Activated CD4-positive, alpha-beta T cell treated with anti-CD3 and anti-CD28 coated beads, Interleukin-2, amount 10 ng/mL, durations not matched to agents 24 days and 14 days (primary cell): ENCODE measurements around the gene TEX12. TPM values are rescaled to one million over a fixed set of nuclear protein-coding genes. Genes with fewer than 3 reads are reported as not detected.

Source experiments
- DNase-seq: peaks from one replicate; pipeline ENCODE4 v3.0.0; 2022
- H3K27ac Mint-ChIP-seq: one replicate; pipeline ENCODE4 v1.8.0; 2022; ENCODE audit warnings: mild to moderate bottlenecking, mixed read lengths
- H3K27me3 Mint-ChIP-seq: one replicate; pipeline ENCODE4 v1.8.0; 2022; ENCODE audit warnings: mixed read lengths
- H3K36me3 Mint-ChIP-seq: one replicate; pipeline ENCODE4 v1.8.0; 2022; ENCODE audit warnings: low read depth, mild to moderate bottlenecking, mixed read lengths
- H3K4me1 Mint-ChIP-seq: one replicate; pipeline ENCODE4 v1.8.0; 2021; ENCODE audit warnings: mixed read lengths
- H3K4me3 Mint-ChIP-seq: one replicate; pipeline ENCODE4 v1.8.0; 2022; ENCODE audit warnings: mild to moderate bottlenecking, moderate library complexity, mixed read lengths
- H3K9me3 Mint-ChIP-seq: one replicate; pipeline ENCODE4 v1.8.0; 2021; ENCODE audit warnings: mixed read lengths
- intact Hi-C: fragments of 100-400 bp; cut with micrococcal nuclease; formaldehyde crosslinking; loops from one replicate; pipeline ENCODE4 v1.15.1; 2023
- total RNA-seq: library from RNA; stranded (reverse); gene quantifications from 2 replicates; pipeline ENCODE4 v1.2.3, GENCODE V29; 2022

Gene TEX12
- total RNA-seq, result not detected in 2 replicates

- no peak for DNase-seq
- H3K27ac Mint-ChIP-seq, result no peak within 1 kb of the TSS
- no peaks in the 10 kb centered on the region for H3K9me3 Mint-ChIP-seq
- H3K4me1 Mint-ChIP-seq, result peaks cover 6% of the 10 kb centered on the region
- no peaks in the 10 kb centered on the region for H3K36me3 Mint-ChIP-seq
- intact Hi-C loops, result no loop called here
- no peak within 1 kb of the TSS for H3K4me3 Mint-ChIP-seq
- peaks cover 25% of the 10 kb centered on the region for H3K27me3 Mint-ChIP-seq
Observed at GRCh38 chr11:112167145-112167544, at the start of gene TEX12. TSS of gene TEX12 (plus strand) at chr11:112167372. CDS start at chr11:112169269, 1,897 bp downstream.

GRCh38 chr11:112118176-112118575 is 49.0 kb upstream of the TEX12 start:
- H3K4me1 Mint-ChIP-seq, result peaks cover 5% of the 10 kb centered on the region
- H3K27ac Mint-ChIP-seq, result no peak overlapping the region
- no peak for DNase-seq
- intact Hi-C loops, result no loop called here
- no peaks in the 10 kb centered on the region for H3K27me3 Mint-ChIP-seq
- H3K9me3 Mint-ChIP-seq, result no peaks in the 10 kb centered on the region
- H3K36me3 Mint-ChIP-seq, result peaks cover 1% of the 10 kb centered on the region
- no peak overlapping the region for H3K4me3 Mint-ChIP-seq

- no peak overlapping the region for H3K4me3 Mint-ChIP-seq
- no peaks in the 10 kb centered on the region for H3K9me3 Mint-ChIP-seq
- peaks cover 1% of the 10 kb centered on the region for H3K36me3 Mint-ChIP-seq
- no peak overlapping the region for H3K27ac Mint-ChIP-seq
- H3K27me3 Mint-ChIP-seq, result no peaks in the 10 kb centered on the region
- peaks cover 5% of the 10 kb centered on the region for H3K4me1 Mint-ChIP-seq
- DNase-seq, result no peak
- intact Hi-C loops, result no loop called here
Observed at GRCh38 chr11:112121981-112122615, 45.1 kb upstream of the TEX12 start.

- DNase-seq, result no peak
- H3K9me3 Mint-ChIP-seq, result no peaks in the 10 kb centered on the region
- H3K27me3 Mint-ChIP-seq, result no peaks in the 10 kb centered on the region
- intact Hi-C loops, result no loop called here
- H3K36me3 Mint-ChIP-seq, result peaks cover 1% of the 10 kb centered on the region
- no peak overlapping the region for H3K27ac Mint-ChIP-seq
- H3K4me1 Mint-ChIP-seq, result peaks cover 5% of the 10 kb centered on the region
- no peak overlapping the region for H3K4me3 Mint-ChIP-seq
Observed at GRCh38 chr11:112123129-112123528, 44.0 kb upstream of the TEX12 start.

- no peak overlapping the region for H3K27ac Mint-ChIP-seq
- peaks cover 1% of the 10 kb centered on the region for H3K4me1 Mint-ChIP-seq
- DNase-seq, result no peak
- H3K9me3 Mint-ChIP-seq, result no peaks in the 10 kb centered on the region
- no peaks in the 10 kb centered on the region for H3K27me3 Mint-ChIP-seq
- no peaks in the 10 kb centered on the region for H3K36me3 Mint-ChIP-seq
- intact Hi-C loops, result no loop called here
- H3K4me3 Mint-ChIP-seq, result no peak overlapping the region
Observed at GRCh38 chr11:112127056-112127455, 40.1 kb upstream of the TEX12 start.

- no peak overlapping the region for H3K4me3 Mint-ChIP-seq
- H3K9me3 Mint-ChIP-seq, result no peaks in the 10 kb centered on the region
- no peak for DNase-seq
- peaks cover 3% of the 10 kb centered on the region for H3K4me1 Mint-ChIP-seq
- no peaks in the 10 kb centered on the region for H3K27me3 Mint-ChIP-seq
- no peak overlapping the region for H3K27ac Mint-ChIP-seq
- intact Hi-C loops, result no loop called here
- no peaks in the 10 kb centered on the region for H3K36me3 Mint-ChIP-seq
Observed at GRCh38 chr11:112128483-112129121, 38.6 kb upstream of the TEX12 start.

GRCh38 chr11:112129656-112130055 is 37.5 kb upstream of the TEX12 start:
- Mint-ChIP-seq H3K27me3 (no peaks in the 10 kb centered on the region), H3K27ac (no peak overlapping the region), H3K36me3 (no peaks in the 10 kb centered on the region), H3K9me3 (no peaks in the 10 kb centered on the region), H3K4me3 (no peak overlapping the region), H3K4me1 (peaks cover 3% of the 10 kb centered on the region)
- DNase-seq, result no peak
- intact Hi-C loops, result no loop called here

GRCh38 chr11:112132737-112133136 is 34.4 kb upstream of the TEX12 start:
- H3K9me3 Mint-ChIP-seq, result no peaks in the 10 kb centered on the region
- H3K27ac Mint-ChIP-seq, result no peak overlapping the region
- intact Hi-C loops, result no loop called here
- peaks cover 3% of the 10 kb centered on the region for H3K4me1 Mint-ChIP-seq
- H3K27me3 Mint-ChIP-seq, result no peaks in the 10 kb centered on the region
- H3K4me3 Mint-ChIP-seq, result no peak overlapping the region
- DNase-seq, result no peak
- no peaks in the 10 kb centered on the region for H3K36me3 Mint-ChIP-seq

GRCh38 chr11:112134473-112134872 is 32.7 kb upstream of the TEX12 start:
- Mint-ChIP-seq H3K27me3 (no peaks in the 10 kb centered on the region), H3K4me1 (peaks cover 3% of the 10 kb centered on the region), H3K4me3 (no peak overlapping the region), H3K36me3 (no peaks in the 10 kb centered on the region), H3K9me3 (no peaks in the 10 kb centered on the region), H3K27ac (no peak overlapping the region)
- intact Hi-C loops, result no loop called here
- no peak for DNase-seq

- no peaks in the 10 kb centered on the region for H3K9me3 Mint-ChIP-seq
- no peak for DNase-seq
- no peaks in the 10 kb centered on the region for H3K4me1 Mint-ChIP-seq
- H3K27ac Mint-ChIP-seq, result no peak overlapping the region
- H3K4me3 Mint-ChIP-seq, result no peak overlapping the region
- intact Hi-C loops, result no loop called here
- H3K36me3 Mint-ChIP-seq, result no peaks in the 10 kb centered on the region
- no peaks in the 10 kb centered on the region for H3K27me3 Mint-ChIP-seq
Observed at GRCh38 chr11:112143597-112143996, 23.6 kb upstream of the TEX12 start.

GRCh38 chr11:112150517-112150916 is 16.7 kb upstream of the TEX12 start:
- peak; percentile 13 for DNase-seq
- Mint-ChIP-seq H3K4me1 (no peaks in the 10 kb centered on the region), H3K9me3 (no peaks in the 10 kb centered on the region), H3K4me3 (no peak overlapping the region), H3K27me3 (peaks cover 5% of the 10 kb centered on the region), H3K27ac (no peak overlapping the region), H3K36me3 (no peaks in the 10 kb centered on the region)
- intact Hi-C loops, result no loop called here

GRCh38 chr11:112156153-112156955 is 10.8 kb upstream of the TEX12 start:
- no peak for DNase-seq
- no peak overlapping the region for H3K4me3 Mint-ChIP-seq
- intact Hi-C loops, result no loop called here
- no peak overlapping the region for H3K27ac Mint-ChIP-seq
- H3K4me1 Mint-ChIP-seq, result peaks cover 4% of the 10 kb centered on the region
- no peaks in the 10 kb centered on the region for H3K9me3 Mint-ChIP-seq
- peaks cover 13% of the 10 kb centered on the region for H3K27me3 Mint-ChIP-seq
- no peaks in the 10 kb centered on the region for H3K36me3 Mint-ChIP-seq

- Mint-ChIP-seq H3K27me3 (peaks cover 16% of the 10 kb centered on the region), H3K36me3 (no peaks in the 10 kb centered on the region), H3K9me3 (no peaks in the 10 kb centered on the region), H3K4me1 (peaks cover 4% of the 10 kb centered on the region), H3K27ac (peak overlapping the region; percentile 34), H3K4me3 (no peak overlapping the region)
- DNase-seq, result no peak
- intact Hi-C loops, result no loop called here
Observed at GRCh38 chr11:112156956-112157766, 10.0 kb upstream of the TEX12 start.
